B cell (primary cell): ENCODE measurements around the gene ST8SIA6. TPM values are rescaled to one million over a fixed set of nuclear protein-coding genes. Genes with fewer than 3 reads are reported as not detected.

Experiments
- ATAC-seq: fragments of 200-7000 bp; cut with Tn5 transposase; one replicate; pipeline ENCODE4 v1.10.0; 2021; ENCODE audit warnings: low read depth, mild to moderate bottlenecking, moderate number of reproducible peaks, moderate library complexity
- CTCF ChIA-PET: fragments of 350-600 bp; sonication (Branson Sonifier 250); formaldehyde crosslinking; loops from one replicate; lab custom pipeline; 2021; ENCODE audit warnings: antibody characterized with exemption, inconsistent platforms; lab: Charles Lee
- POLR2A ChIA-PET: fragments of 350-600 bp; sonication (Branson Sonifier 250); formaldehyde crosslinking; loops from one replicate; lab custom pipeline; 2021; ENCODE audit warnings: antibody characterized with exemption; lab: Charles Lee
- DNase-seq: peaks from one replicate; pipeline ENCODE4 v3.0.0; 2013
- H2AFZ ChIP-seq: 2 replicates; pipeline ENCODE4 v1.6.1; 2012; ENCODE audit warnings: mild to moderate bottlenecking, low read depth, low read length; ENCODE audit not compliant: insufficient read depth, poor library complexity, severe bottlenecking
- H3K27ac ChIP-seq, 2 donors: 1 replicate in 1 of 2; 2 replicates in 1 of 2; pipeline ENCODE4 v1.5.1; 2012 to 2013; ENCODE audit warnings: low read length in 2 of 2, mild to moderate bottlenecking in 2 of 2, moderate library complexity in 1 of 2
- H3K27me3 ChIP-seq, 4 experiments: fragments of 200-600 bp in 1 of 4; sonication (generic) in 1 of 4; replicated peaks in 1 of 4; 1 replicate in 2 of 4; 2 replicates in 2 of 4; pipeline versions ENCODE4 v1.6.1 to v1.7.0; 2013 to 2016; ENCODE audit warnings: low read length in 3 of 4, mild to moderate bottlenecking in 2 of 4, mixed read lengths in 1 of 4, moderate library complexity in 1 of 4; ENCODE audit not compliant: insufficient read depth in 4 of 4, control insufficient read depth in 3 of 4; ENCODE audit errors: control extremely low read depth in 1 of 4
- H3K36me3 ChIP-seq, 2 experiments: replicated peaks in 1 of 2; 1 replicate in 1 of 2; 2 replicates in 1 of 2; pipeline versions ENCODE4 v1.6.1 to v1.7.1; 2013; ENCODE audit warnings: low read length in 1 of 2; ENCODE audit not compliant: insufficient read depth in 2 of 2, control insufficient read depth in 1 of 2; ENCODE audit errors: control extremely low read depth in 1 of 2, extremely low read depth in 1 of 2
- H3K4me1 ChIP-seq, 2 donors: fragments of 200-600 bp in 1 of 2; sonication (generic) in 1 of 2; 1 replicate in 1 of 2; 2 replicates in 1 of 2; pipeline versions ENCODE4 v1.5.1 to v1.6.1; 2013 to 2017; ENCODE audit warnings: low read length in 2 of 2; ENCODE audit not compliant: control insufficient read depth in 2 of 2, insufficient read depth in 2 of 2
- H3K4me2 ChIP-seq: replicated peaks from 2 replicates; pipeline ENCODE3; 2012; ENCODE audit warnings: mild to moderate bottlenecking, low read depth, low read length; ENCODE audit not compliant: poor library complexity, severe bottlenecking
- H3K4me3 ChIP-seq, 5 experiments: fragments of 200-600 bp in 1 of 5; sonication (generic) in 1 of 5; 1 replicate in 3 of 5; 2 replicates in 2 of 5; pipeline versions ENCODE4 v1.5.1 to v1.7.0; 2011 to 2016; ENCODE audit warnings: low read length in 4 of 5, mild to moderate bottlenecking in 4 of 5, low read depth in 2 of 5, control low read depth in 1 of 5, moderate library complexity in 1 of 5; ENCODE audit not compliant: insufficient read depth in 1 of 5; ENCODE audit errors: control extremely low read depth in 1 of 5, extremely low read depth in 1 of 5
- H3K79me2 ChIP-seq: fragments of 200-600 bp; sonication (generic); one replicate; pipeline ENCODE4 v1.6.0; 2016; ENCODE audit warnings: low read length; ENCODE audit not compliant: control insufficient read depth, insufficient read depth
- H3K9ac ChIP-seq: fragments of 200-600 bp; sonication (generic); 2 replicates; pipeline ENCODE4 v1.6.1; 2017; ENCODE audit warnings: mild to moderate bottlenecking, low read length, moderate library complexity
- H3K9me3 ChIP-seq, 3 donors: one replicate each; pipeline versions ENCODE4 v1.6.1 to v1.7.1; 2013; ENCODE audit warnings: low read length in 2 of 3; ENCODE audit not compliant: control insufficient read depth in 2 of 3, insufficient read depth in 1 of 3; ENCODE audit errors: control extremely low read depth in 1 of 3
- H4K20me1 ChIP-seq: 2 replicates; pipeline ENCODE4 v1.6.0; 2012; ENCODE audit warnings: mild to moderate bottlenecking, low read length; ENCODE audit not compliant: insufficient read depth, control insufficient read depth, poor library complexity, severe bottlenecking
- H3K27ac Mint-ChIP-seq: one replicate; pipeline ENCODE4 v1.8.0; 2021; ENCODE audit warnings: mixed read lengths
- H3K27me3 Mint-ChIP-seq: one replicate; pipeline ENCODE4 v1.8.0; 2021; ENCODE audit warnings: mixed read lengths
- H3K4me1 Mint-ChIP-seq: one replicate; pipeline ENCODE4 v1.8.0; 2021; ENCODE audit warnings: mixed read lengths
- H3K4me3 Mint-ChIP-seq: one replicate; pipeline ENCODE4 v1.8.0; 2021; ENCODE audit warnings: mixed read lengths
- H3K9me3 Mint-ChIP-seq: one replicate; pipeline ENCODE4 v1.8.0; 2022; ENCODE audit warnings: mixed read lengths; ENCODE audit not compliant: insufficient read depth
- CTCF ChIP-seq: fragments of 200-600 bp; IDR thresholded peaks from one replicate; pipeline ENCODE4 v1.8.0; 2022; ENCODE audit warnings: antibody characterized with exemption, mild to moderate bottlenecking
- EZH2 ChIP-seq: IDR thresholded peaks from 2 replicates; pipeline ENCODE4 v1.6.1; 2012; ENCODE audit warnings: borderline replicate concordance, low read depth, mild to moderate bottlenecking, moderate library complexity, low read length; ENCODE audit not compliant: insufficient read depth, poor library complexity, severe bottlenecking
- WGBS: methylation state at CpG from one replicate; pipeline ENCODE4 v1.1.5; 2013; ENCODE audit warnings: missing lambda C conversion rate; ENCODE audit not compliant: insufficient coverage; 5-methylcytosine and 5-hydroxymethylcytosine counted together
- intact Hi-C: fragments of 100-400 bp; cut with micrococcal nuclease; formaldehyde crosslinking; loops from one replicate; pipeline ENCODE4 v1.10.0; 2022
- polyA plus RNA-seq: library from polyadenylated mRNA; depleted of rRNA; stranded (reverse); fragments of >200 nt; gene quantifications from 2 replicates; pipeline ENCODE4 v1.2.3, GENCODE V29; 2012
- total RNA-seq, 2 donors: library from RNA; stranded (reverse); fragments of 120-200 nt in 1 of 2; gene quantifications; 1 replicate in 1 of 2; 2 replicates in 1 of 2; pipeline versions ENCODE4 v1.2.3 to v1.2.4, GENCODE V29; 2013 to 2022

ST8SIA6 gene
- total and polyA plus RNA-seq, 2 donors (not counting 1 experiment from before 2014, with no cell fraction given), result 0.04 TPM; not detected in 1

GRCh38 chr10:17479822-17480221 lies 25.4 kb upstream of the ST8SIA6 start:
- H3K27ac ChIP-seq, result no peak overlapping the region
- ChIA-PET POLR2A (no interaction called here), CTCF (no interaction called here)
- no peak for DNase-seq
- no peak overlapping the region for H2AFZ ChIP-seq
- no peaks in the 10 kb centered on the region for H3K79me2 ChIP-seq
- H3K27me3 Mint-ChIP-seq, result peaks cover 15% of the 10 kb centered on the region
- H3K27ac Mint-ChIP-seq, result no peak overlapping the region
- no peaks in the 10 kb centered on the region for H3K36me3 ChIP-seq
- no peaks in the 10 kb centered on the region for H3K4me1 ChIP-seq
- no peak overlapping the region for H3K4me3 ChIP-seq
- H3K27me3 ChIP-seq, result peaks cover 0 to 2% (median 0%) of the 10 kb centered on the region in 4 experiments
- TF ChIP-seq EZH2 (no peak), CTCF (no peak)
- no peak for ATAC-seq
- intact Hi-C loops, result no loop called here
- H3K4me1 Mint-ChIP-seq, result no peaks in the 10 kb centered on the region
- no peaks in the 10 kb centered on the region for H3K9me3 ChIP-seq
- H4K20me1 ChIP-seq, result no peaks in the 10 kb centered on the region
- WGBS, result no CpG with 5 or more reads among the region's 3 CpGs
- no peak overlapping the region for H3K9ac ChIP-seq
- H3K9me3 Mint-ChIP-seq, result no peaks in the 10 kb centered on the region
- no peak overlapping the region for H3K4me2 ChIP-seq
- H3K4me3 Mint-ChIP-seq, result no peak overlapping the region

GRCh38 chr10:17479015-17479615 lies 24.7 kb upstream of the ST8SIA6 start:
- ChIA-PET POLR2A (no interaction called here), CTCF (no interaction called here)
- peaks cover 0 to 2% (median 0%) of the 10 kb centered on the region in 4 experiments for H3K27me3 ChIP-seq
- no peaks in the 10 kb centered on the region for H3K9me3 ChIP-seq
- WGBS, result 50% methylated on average over 1 of the region's 4 CpGs
- ATAC-seq, result no peak
- no peak overlapping the region for H3K4me2 ChIP-seq
- Mint-ChIP-seq H3K4me1 (no peaks in the 10 kb centered on the region), H3K9me3 (no peaks in the 10 kb centered on the region), H3K27ac (no peak overlapping the region), H3K27me3 (peaks cover 15% of the 10 kb centered on the region), H3K4me3 (no peak overlapping the region)
- no peak overlapping the region for H3K9ac ChIP-seq
- no peak for TF ChIP-seq EZH2
- no peak for TF ChIP-seq CTCF
- no peak overlapping the region for H2AFZ ChIP-seq
- no peaks in the 10 kb centered on the region for H3K36me3 ChIP-seq
- H3K4me1 ChIP-seq, result no peaks in the 10 kb centered on the region
- no peak overlapping the region for H3K4me3 ChIP-seq
- H3K79me2 ChIP-seq, result no peaks in the 10 kb centered on the region
- no peak for DNase-seq
- intact Hi-C loops, result no loop called here
- no peak overlapping the region for H3K27ac ChIP-seq
- no peaks in the 10 kb centered on the region for H4K20me1 ChIP-seq
